NAMALWA (cell line): ENCODE data around the gene MARCHF6.
A peak's percentile ranks its signal among the peaks of the same experiment; 100 is the strongest.
"Not testable (repeated sequence)": the region's sequence is repeated elsewhere in the genome, so short reads cannot be mapped to it uniquely, and the experiment has no call there.

Experiments used
- DNase-seq: peaks from one replicate; pipeline ENCODE4 v3.0.0-alpha.2; 2015; ENCODE audit warnings: low spot score

MARCHF6 gene

GRCh38 chr5:10381803-10382202 is 28.3 kb downstream of the MARCHF6 start:
- DNase-seq = no peak

- DNase-seq = no peak
Measured at GRCh38 chr5:10384483-10384882, 31.0 kb downstream of the MARCHF6 start.

GRCh38 chr5:10387690-10388089 is 34.2 kb downstream of the MARCHF6 start:
- DNase-seq = no peak

- DNase-seq = no peak
Measured at GRCh38 chr5:10391130-10391529, 37.6 kb downstream of the MARCHF6 start.

- DNase-seq = not testable (repeated sequence)
Measured at GRCh38 chr5:10392567-10393328, 39.3 kb downstream of the MARCHF6 start.

- DNase-seq = no peak
Measured at GRCh38 chr5:10393491-10393890, 40.0 kb downstream of the MARCHF6 start.

GRCh38 chr5:10396552-10396951 is 43.1 kb downstream of the MARCHF6 start:
- no peak for DNase-seq

GRCh38 chr5:10399839-10400238 is 46.3 kb downstream of the MARCHF6 start:
- DNase-seq = no peak

- no peak for DNase-seq
Measured at GRCh38 chr5:10400411-10400810, 46.9 kb downstream of the MARCHF6 start.

- DNase-seq = peak; percentile 21
Measured at GRCh38 chr5:10400831-10401230, 47.3 kb downstream of the MARCHF6 start.

GRCh38 chr5:10401498-10401897 is 48.0 kb downstream of the MARCHF6 start:
- DNase-seq = no peak
